HG03342 (cell line): ENCODE measurements around the gene PXK.
A peak's percentile ranks its signal among the peaks of the same experiment; 100 is the strongest.

Experiments used
- ATAC-seq: cut with Tn5 transposase; IDR thresholded peaks from one replicate; pipeline ENCODE4 v1.9.1; 2021; ENCODE audit warnings: mild to moderate bottlenecking, moderate library complexity; ENCODE audit not compliant: unreplicated experiment

PXK gene

GRCh38 chr3:58346368-58346767 is 13.7 kb downstream of the PXK start:
- no peak for ATAC-seq

GRCh38 chr3:58347984-58348383 is 15.3 kb downstream of the PXK start:
- ATAC-seq, result no peak

- peak; percentile 91 for ATAC-seq
These were observed 17.3 kb downstream of the PXK start for GRCh38 chr3:58349792-58350626.

- no peak for ATAC-seq
These were observed 17.9 kb downstream of the PXK start for GRCh38 chr3:58350627-58351013.

- no peak for ATAC-seq
These were observed 19.2 kb downstream of the PXK start for GRCh38 chr3:58351920-58352319.

GRCh38 chr3:58352626-58353025 is 19.9 kb downstream of the PXK start:
- no peak for ATAC-seq

- no peak for ATAC-seq
These were observed 21.2 kb downstream of the PXK start for GRCh38 chr3:58353722-58354553.

- no peak for ATAC-seq
These were observed 22.5 kb downstream of the PXK start for GRCh38 chr3:58355179-58355578.

GRCh38 chr3:58356054-58356453 is 23.4 kb downstream of the PXK start:
- ATAC-seq, result no peak

- no peak for ATAC-seq
These were observed 24.7 kb downstream of the PXK start for GRCh38 chr3:58357402-58357801.

GRCh38 chr3:58358092-58358491 is 25.4 kb downstream of the PXK start:
- ATAC-seq, result no peak

- no peak for ATAC-seq
These were observed 26.1 kb downstream of the PXK start for GRCh38 chr3:58358808-58359207.

- ATAC-seq, result no peak
These were observed 26.9 kb downstream of the PXK start for GRCh38 chr3:58359621-58360020.

- ATAC-seq, result no peak
These were observed 29.2 kb downstream of the PXK start for GRCh38 chr3:58361866-58362265.

GRCh38 chr3:58366699-58367098 is 34.0 kb downstream of the PXK start:
- no peak for ATAC-seq

GRCh38 chr3:58369038-58369437 is 36.3 kb downstream of the PXK start:
- no peak for ATAC-seq

GRCh38 chr3:58369876-58370275 is 37.2 kb downstream of the PXK start:
- no peak for ATAC-seq

- no peak for ATAC-seq
These were observed 37.7 kb downstream of the PXK start for GRCh38 chr3:58370407-58370806.

- no peak for ATAC-seq
These were observed 39.1 kb downstream of the PXK start for GRCh38 chr3:58371754-58372153.

GRCh38 chr3:58375254-58375653 is 42.6 kb downstream of the PXK start:
- ATAC-seq, result no peak

GRCh38 chr3:58377168-58377567 is 44.5 kb downstream of the PXK start:
- no peak for ATAC-seq

- ATAC-seq, result no peak
These were observed 45.1 kb downstream of the PXK start for GRCh38 chr3:58377750-58378149.
